K562 (cell line): ENCODE measurements around the gene WRAP53. TPM values are rescaled to one million over a fixed set of nuclear protein-coding genes. Genes with fewer than 3 reads are reported as not detected.

Source experiments
- BHLHE40 ChIP-seq: IDR thresholded peaks from 2 replicates; pipeline ENCODE4 v1.6.1; 2011; ENCODE audit warnings: low read length, improper control_type of control experiment
- CBFA2T2 ChIP-seq: fragments of 450-650 bp; conservative IDR thresholded peaks from 2 replicates; pipeline ENCODE4 v1.6.1; 2017; ENCODE audit warnings: mild to moderate bottlenecking
- E2F3 ChIP-seq: fragments of 250-450 bp; sonication (Bioruptor Pico); IDR thresholded peaks from 2 replicates; pipeline ENCODE4 v1.4.0; 2020; ENCODE audit warnings: mild to moderate bottlenecking
- ETV1 ChIP-seq: fragments of 450-650 bp; conservative IDR thresholded peaks from 2 replicates; pipeline ENCODE4 v1.6.1; 2016; ENCODE audit warnings: missing genetic modification characterization, control low read depth, low read depth, missing compliant biosample characterization
- FOSL1 ChIP-seq: fragments of 200-800 bp; sonication (Bioruptor generic); conservative IDR thresholded peaks from 2 replicates; pipeline ENCODE4 v1.6.1; 2016; ENCODE audit warnings: missing genetic modification characterization, missing compliant biosample characterization
- GATAD2A ChIP-seq: fragments of 450-650 bp; IDR thresholded peaks from 2 replicates; pipeline ENCODE4 v1.6.1; 2017
- HDAC3 ChIP-seq: fragments of 450-650 bp; IDR thresholded peaks from 2 replicates; pipeline ENCODE4 v1.6.1; 2018; ENCODE audit warnings: borderline replicate concordance, mild to moderate bottlenecking, moderate library complexity; ENCODE audit not compliant: partially characterized antibody
- ILK ChIP-seq: fragments of 450-650 bp; IDR thresholded peaks from 2 replicates; pipeline ENCODE4 v1.6.1; 2016; ENCODE audit warnings: missing genetic modification characterization, low read depth, mild to moderate bottlenecking, missing compliant biosample characterization, moderate library complexity, borderline replicate concordance
- LCOR ChIP-seq: sonication (generic); formaldehyde crosslinking; IDR thresholded peaks from 2 replicates; pipeline ENCODE4 v1.8.0; 2022; ENCODE audit warnings: mild to moderate bottlenecking, missing genetic modification reagents
- MBD1 ChIP-seq: fragments of 250-450 bp; sonication (Bioruptor Pico); IDR thresholded peaks from 2 replicates; pipeline ENCODE4 v1.8.0; 2022; ENCODE audit warnings: inconsistent platforms
- MYBL2 ChIP-seq, 2 experiments: fragments of 450-650 bp in 1 of 2; sonication (generic) in 1 of 2; formaldehyde crosslinking in 1 of 2; IDR thresholded peaks; 2 replicates each; pipeline versions ENCODE4 v1.6.1 to v1.8.1; 2017 to 2022; ENCODE audit warnings: borderline replicate concordance in 1 of 2, inconsistent platforms in 1 of 2, low read depth in 1 of 2, mild to moderate bottlenecking in 1 of 2, missing genetic modification reagents in 1 of 2, moderate library complexity in 1 of 2
- MYC ChIP-seq, 2 experiments: fragments of 250-450 bp in 1 of 2; sonication (Bioruptor Pico) in 1 of 2; IDR thresholded peaks; 2 replicates each; pipeline versions ENCODE4 v1.5.1 to v1.6.1; 2012 to 2021; ENCODE audit warnings: low read depth in 2 of 2, borderline replicate concordance in 1 of 2, improper control_type of control experiment in 1 of 2, low read length in 1 of 2, mild to moderate bottlenecking in 1 of 2, moderate library complexity in 1 of 2
- NFATC3 ChIP-seq: fragments of 450-650 bp; IDR thresholded peaks from 2 replicates; pipeline ENCODE4 v1.6.1; 2017; ENCODE audit warnings: mild to moderate bottlenecking
- NFE2 ChIP-seq: IDR thresholded peaks from 2 replicates; pipeline ENCODE4 v1.6.1; 2014; ENCODE audit warnings: antibody characterized with exemption, low read depth
- PHB ChIP-seq: fragments of 250-450 bp; sonication (Bioruptor Pico); IDR thresholded peaks from 2 replicates; pipeline ENCODE4 v1.5.0; 2021
- RBM15 ChIP-seq: fragments of 200-400 bp; formaldehyde crosslinking; IDR thresholded peaks from 2 replicates; pipeline ENCODE4 v1.6.1; 2018; ENCODE audit warnings: mild to moderate bottlenecking, low read length, moderate library complexity; ENCODE audit not compliant: insufficient read depth
- RCOR1 ChIP-seq, 2 experiments: IDR thresholded peaks; 2 replicates each; pipeline ENCODE4 v1.6.1; 2012; ENCODE audit warnings: low read depth in 2 of 2, low read length in 2 of 2, borderline replicate concordance in 1 of 2, improper control_type of control experiment in 1 of 2
- SMARCC2 ChIP-seq: fragments of 450-650 bp; IDR thresholded peaks from 2 replicates; pipeline ENCODE4 v1.6.1; 2017; ENCODE audit warnings: antibody characterized with exemption, moderate library complexity, mild to moderate bottlenecking, low read depth
- TCF7L2 ChIP-seq: fragments of 150-350 bp; IDR thresholded peaks from 2 replicates; pipeline ENCODE4 v1.6.1; 2016; ENCODE audit warnings: low read depth, mild to moderate bottlenecking, low read length, moderate library complexity
- TEAD4 ChIP-seq, 2 experiments: sonication (generic) in 1 of 2; formaldehyde crosslinking in 1 of 2; IDR thresholded peaks; 2 replicates each; pipeline versions ENCODE4 v1.6.1 to v1.8.0; 2012 to 2022; ENCODE audit warnings: borderline replicate concordance in 1 of 2, inconsistent platforms in 1 of 2, low read length in 1 of 2, mild to moderate bottlenecking in 1 of 2, missing genetic modification reagents in 1 of 2
- ZBTB1 ChIP-seq: sonication (generic); formaldehyde crosslinking; IDR thresholded peaks from 2 replicates; pipeline ENCODE4 v1.8.1; 2023; ENCODE audit warnings: missing genetic modification reagents, low read depth, mild to moderate bottlenecking, borderline replicate concordance
- ZNF165 ChIP-seq: fragments of 250-450 bp; sonication (Bioruptor Pico); IDR thresholded peaks from 2 replicates; pipeline ENCODE4 v1.4.0; 2020; ENCODE audit warnings: borderline replicate concordance
- polyA plus RNA-seq, 8 experiments: library from polyadenylated mRNA; depleted of rRNA in 4 of 8; stranded (reverse) in 5 of 8; unstranded in 3 of 8; fragments of >200 nt; fragmentation: Nextera tagmentation in 2 of 8; fragmentation: Illumina TruSeq in 1 of 8; extraction: Ambion mirVana in 2 of 8; extraction: Trizol in 1 of 8; gene quantifications; 2 replicates each; pipeline versions ENCODE4 v1.2.1 to v1.2.3, GENCODE V29; 2011 to 2014; ENCODE audit warnings: inconsistent platforms in 1 of 8, missing spikeins in 1 of 8
- total RNA-seq, 7 experiments: library from RNA; depleted of rRNA in 6 of 7; stranded (reverse); fragments of >200 nt in 6 of 7; fragmentation: Illumina TruSeq in 2 of 7; extraction: Trizol in 2 of 7; gene quantifications; 2 replicates each; pipeline versions ENCODE4 v1.2.1 to v1.2.3, GENCODE V29; 2011 to 2021; ENCODE audit warnings: low replicate concordance in 1 of 7
- TF ChIP-seq, protein P1 (sequence below): fragments of 250-450 bp; sonication (Bioruptor Pico); IDR thresholded peaks from 2 replicates; pipeline ENCODE4 v1.9.0; 2021; ENCODE audit warnings: mild to moderate bottlenecking, inconsistent platforms
- TF ChIP-seq, protein P2 (sequence below), 2 experiments: fragments of 450-650 bp in 1 of 2; sonication (generic) in 1 of 2; formaldehyde crosslinking in 1 of 2; IDR thresholded peaks in 1 of 2; conservative IDR thresholded peaks in 1 of 2; 2 replicates each; pipeline versions ENCODE4 v1.6.1 to v1.8.1; 2016 to 2023; ENCODE audit warnings: mild to moderate bottlenecking in 2 of 2, moderate library complexity in 2 of 2, inconsistent platforms in 1 of 2, missing genetic modification reagents in 1 of 2

The WRAP53 gene
- total and polyA plus RNA-seq, 9 of the 15 experiments (the other 6 are each of a cell fraction or from before 2014, with no cell fraction given) = 0.72 to 18.2 (median 13.4) TPM

DNA sequence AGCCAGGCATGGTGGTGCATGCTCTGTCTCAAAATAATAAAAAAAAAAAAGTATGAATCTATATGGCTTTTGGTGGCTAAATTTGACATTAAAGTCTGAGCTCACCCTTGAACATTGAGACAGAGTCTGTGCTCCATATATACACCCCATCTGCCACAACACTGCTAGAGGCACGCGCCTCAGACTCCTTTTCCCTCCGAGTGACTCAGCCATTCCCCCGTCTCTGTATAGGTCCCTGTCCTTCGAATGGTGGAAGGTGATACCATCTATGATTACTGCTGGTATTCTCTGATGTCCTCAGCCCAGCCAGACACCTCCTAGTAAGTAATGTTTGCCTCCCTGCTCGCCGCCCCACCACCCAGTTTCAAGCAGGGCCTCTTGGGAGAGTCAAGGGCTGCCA lies 12.2 kb downstream of the WRAP53 start (continued):
- no peak for TF ChIP-seq MBD1 (CRISPR knock-in tag)
- TF ChIP-seq HDAC3 = no peak
- TF ChIP-seq TCF7L2 = no peak
- TF ChIP-seq NFE2 = peak; percentile 87
- TF ChIP-seq MYC (IDR thresholded peaks at IDR 0.05; ENCODE audit: low read depth, low read length) = peak; percentile 36; the same call in 1 of the 2 replicates
- TF ChIP-seq MYC (CRISPR knock-in tag; IDR thresholded peaks at IDR 0.05; ENCODE audit: borderline replicate concordance, low read depth) = no peak
- no peak for TF ChIP-seq ZBTB1 (CRISPR knock-in tag)
- TF ChIP-seq SMARCC2 = no peak
- TF ChIP-seq, protein P1, sequence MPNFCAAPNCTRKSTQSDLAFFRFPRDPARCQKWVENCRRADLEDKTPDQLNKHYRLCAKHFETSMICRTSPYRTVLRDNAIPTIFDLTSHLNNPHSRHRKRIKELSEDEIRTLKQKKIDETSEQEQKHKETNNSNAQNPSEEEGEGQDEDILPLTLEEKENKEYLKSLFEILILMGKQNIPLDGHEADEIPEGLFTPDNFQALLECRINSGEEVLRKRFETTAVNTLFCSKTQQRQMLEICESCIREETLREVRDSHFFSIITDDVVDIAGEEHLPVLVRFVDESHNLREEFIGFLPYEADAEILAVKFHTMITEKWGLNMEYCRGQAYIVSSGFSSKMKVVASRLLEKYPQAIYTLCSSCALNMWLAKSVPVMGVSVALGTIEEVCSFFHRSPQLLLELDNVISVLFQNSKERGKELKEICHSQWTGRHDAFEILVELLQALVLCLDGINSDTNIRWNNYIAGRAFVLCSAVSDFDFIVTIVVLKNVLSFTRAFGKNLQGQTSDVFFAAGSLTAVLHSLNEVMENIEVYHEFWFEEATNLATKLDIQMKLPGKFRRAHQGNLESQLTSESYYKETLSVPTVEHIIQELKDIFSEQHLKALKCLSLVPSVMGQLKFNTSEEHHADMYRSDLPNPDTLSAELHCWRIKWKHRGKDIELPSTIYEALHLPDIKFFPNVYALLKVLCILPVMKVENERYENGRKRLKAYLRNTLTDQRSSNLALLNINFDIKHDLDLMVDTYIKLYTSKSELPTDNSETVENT (CRISPR knock-in tag) = no peak
- peak; percentile 69 for TF ChIP-seq FOSL1
- TF ChIP-seq, protein P2, sequence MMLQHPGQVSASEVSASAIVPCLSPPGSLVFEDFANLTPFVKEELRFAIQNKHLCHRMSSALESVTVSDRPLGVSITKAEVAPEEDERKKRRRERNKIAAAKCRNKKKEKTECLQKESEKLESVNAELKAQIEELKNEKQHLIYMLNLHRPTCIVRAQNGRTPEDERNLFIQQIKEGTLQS (IDR thresholded peaks at IDR 0.05) = peak; percentile 42; the same call in 1 of the 2 replicates
- TF ChIP-seq, protein P2 (CRISPR knock-in tag; conservative IDR thresholded peaks at IDR 0.05) = no peak
- TF ChIP-seq CBFA2T2 = no peak
- no peak for TF ChIP-seq PHB (CRISPR knock-in tag)
- 0 out of 4 replicates have a peak, but pooled peaks of 1 of the 2 experiments have one; percentile 18 for TF ChIP-seq RCOR1 (IDR thresholded peaks at IDR 0.05; ENCODE audit: borderline replicate concordance in 1 of 2, low read depth in 2 of 2, low read length in 2 of 2)
- no peak for TF ChIP-seq ETV1 (tag)
- TF ChIP-seq RBM15 = no peak
- TF ChIP-seq MYBL2 (IDR thresholded peaks at IDR 0.05; ENCODE audit: low read depth) = no peak
- no peak for TF ChIP-seq MYBL2 (CRISPR knock-in tag; IDR thresholded peaks at IDR 0.05; ENCODE audit: borderline replicate concordance)
- no peak for TF ChIP-seq E2F3 (CRISPR knock-in tag)
- TF ChIP-seq TEAD4 (IDR thresholded peaks at IDR 0.05; ENCODE audit: low read length) = no peak
- TF ChIP-seq TEAD4 (CRISPR knock-in tag; IDR thresholded peaks at IDR 0.05; ENCODE audit: borderline replicate concordance) = no peak
- no peak for TF ChIP-seq NFATC3
- TF ChIP-seq LCOR (CRISPR knock-in tag) = no peak
- no peak for TF ChIP-seq ILK (tag)
- no peak for TF ChIP-seq GATAD2A
- TF ChIP-seq ZNF165 (CRISPR knock-in tag) = no peak
- peak; percentile 36; the same call in 1 of the 2 replicates for TF ChIP-seq BHLHE40
